SH-SY5Y (cell line): ENCODE data around the gene TMEM167B.

Source experiments
- GATA2 ChIP-seq: IDR thresholded peaks from 2 replicates; pipeline ENCODE4 v1.6.1; 2011; ENCODE audit warnings: mild to moderate bottlenecking, low read depth, low read length
- GATA3 ChIP-seq: IDR thresholded peaks from 2 replicates; pipeline ENCODE4 v1.6.1; 2011; ENCODE audit warnings: low read depth, mild to moderate bottlenecking, low read length, moderate library complexity

GRCh38 chr1:109133002-109133706, 42.6 kb downstream of the TMEM167B start:
- no peak for TF ChIP-seq GATA2
- no peak for TF ChIP-seq GATA3
